GM12873 (cell line): ENCODE measurements around the gene LRRC3C.

Experiments
- TF ChIP-seq, protein P1 (sequence below): IDR thresholded peaks from 2 replicates; pipeline ENCODE4 v1.5.1; 2012; ENCODE audit warnings: low read depth, mild to moderate bottlenecking, moderate library complexity, low read length, control low read depth; ENCODE audit not compliant: insufficient read depth; ENCODE audit errors: missing control alignments

The LRRC3C gene, protein sequence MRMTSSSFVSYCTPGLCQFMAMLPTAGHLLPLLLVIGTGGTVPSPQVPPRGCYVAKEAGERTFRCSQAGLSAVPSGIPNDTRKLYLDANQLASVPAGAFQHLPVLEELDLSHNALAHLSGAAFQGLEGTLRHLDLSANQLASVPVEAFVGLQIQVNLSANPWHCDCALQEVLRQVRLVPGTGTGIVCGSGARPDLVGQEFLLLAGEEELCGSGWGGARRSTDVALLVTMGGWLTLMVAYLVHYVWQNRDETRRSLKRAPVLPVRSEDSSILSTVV

DNA sequence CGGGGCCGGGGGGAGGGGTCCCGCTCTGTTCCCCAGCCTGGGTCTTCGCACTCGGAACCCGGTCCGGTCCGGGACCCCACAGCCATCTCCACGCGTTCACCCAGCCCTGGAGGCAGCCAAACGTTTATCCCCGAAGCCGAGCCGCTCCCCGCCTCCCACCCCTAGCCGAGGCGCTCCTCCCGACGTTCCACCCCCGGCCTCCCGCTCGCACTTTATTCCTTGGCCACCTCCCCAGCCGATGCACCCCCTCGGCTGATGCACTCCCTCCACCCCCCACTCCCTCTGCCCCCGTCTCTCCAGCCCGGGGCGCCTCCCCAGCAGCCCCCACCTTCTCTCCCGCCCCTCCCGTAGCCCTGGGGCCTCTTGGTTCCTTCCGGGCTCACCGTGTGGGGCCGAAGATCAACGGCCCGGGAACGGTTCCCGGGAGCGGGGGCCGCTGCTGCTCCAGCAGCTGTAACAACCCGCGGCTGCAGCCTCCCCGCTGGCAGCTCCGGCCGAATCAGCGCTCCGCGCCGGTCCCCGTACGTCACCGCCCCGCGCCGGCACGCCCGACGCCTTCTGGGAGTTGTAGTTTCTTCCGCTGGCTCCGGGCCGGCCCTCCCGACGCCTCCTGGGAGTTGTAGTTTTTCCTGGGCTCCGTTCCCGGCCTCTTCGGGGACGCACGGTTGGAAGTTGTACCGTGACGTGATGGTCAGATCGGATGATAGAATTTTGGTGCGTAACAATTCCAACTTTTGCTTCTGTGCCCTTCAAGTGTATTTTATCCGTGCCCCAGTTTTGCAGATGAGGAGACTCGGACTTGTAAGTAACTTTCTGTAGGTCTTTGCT is at the start of gene LRRC3C, which contains the start of gene ORMDL3:
Gene LRRC3C (plus strand): TSS at position 632 of the 828 bp plus-strand sequence. CDS start 13,792 bp downstream, outside the sequence.
Gene ORMDL3 (minus strand): TSS at position 501 of the 828 bp plus-strand sequence. CDS start 3,398 bp downstream, outside the sequence.
- TF ChIP-seq, protein P1, sequence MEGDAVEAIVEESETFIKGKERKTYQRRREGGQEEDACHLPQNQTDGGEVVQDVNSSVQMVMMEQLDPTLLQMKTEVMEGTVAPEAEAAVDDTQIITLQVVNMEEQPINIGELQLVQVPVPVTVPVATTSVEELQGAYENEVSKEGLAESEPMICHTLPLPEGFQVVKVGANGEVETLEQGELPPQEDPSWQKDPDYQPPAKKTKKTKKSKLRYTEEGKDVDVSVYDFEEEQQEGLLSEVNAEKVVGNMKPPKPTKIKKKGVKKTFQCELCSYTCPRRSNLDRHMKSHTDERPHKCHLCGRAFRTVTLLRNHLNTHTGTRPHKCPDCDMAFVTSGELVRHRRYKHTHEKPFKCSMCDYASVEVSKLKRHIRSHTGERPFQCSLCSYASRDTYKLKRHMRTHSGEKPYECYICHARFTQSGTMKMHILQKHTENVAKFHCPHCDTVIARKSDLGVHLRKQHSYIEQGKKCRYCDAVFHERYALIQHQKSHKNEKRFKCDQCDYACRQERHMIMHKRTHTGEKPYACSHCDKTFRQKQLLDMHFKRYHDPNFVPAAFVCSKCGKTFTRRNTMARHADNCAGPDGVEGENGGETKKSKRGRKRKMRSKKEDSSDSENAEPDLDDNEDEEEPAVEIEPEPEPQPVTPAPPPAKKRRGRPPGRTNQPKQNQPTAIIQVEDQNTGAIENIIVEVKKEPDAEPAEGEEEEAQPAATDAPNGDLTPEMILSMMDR = no peak

DNA sequence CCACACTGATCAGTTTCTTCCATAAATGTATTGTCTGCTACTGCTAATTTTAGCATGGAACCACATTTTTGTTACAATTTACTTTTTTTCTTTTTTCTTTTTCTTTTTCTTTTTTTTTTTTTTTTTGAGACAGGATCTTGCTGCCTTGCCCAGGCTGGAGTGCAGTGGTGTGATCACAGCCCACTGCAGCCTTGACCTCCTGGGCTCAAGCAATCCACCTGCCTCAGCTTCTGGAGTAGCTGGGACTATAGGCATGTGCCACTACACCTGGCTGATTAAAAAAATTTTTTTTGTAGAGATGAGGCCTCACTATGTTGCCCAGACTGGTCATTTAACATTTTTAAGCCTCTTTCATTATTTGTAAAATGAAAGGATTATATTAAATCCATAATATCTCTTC is 40.5 kb upstream of the LRRC3C start:
- TF ChIP-seq, protein P1 = no peak

DNA sequence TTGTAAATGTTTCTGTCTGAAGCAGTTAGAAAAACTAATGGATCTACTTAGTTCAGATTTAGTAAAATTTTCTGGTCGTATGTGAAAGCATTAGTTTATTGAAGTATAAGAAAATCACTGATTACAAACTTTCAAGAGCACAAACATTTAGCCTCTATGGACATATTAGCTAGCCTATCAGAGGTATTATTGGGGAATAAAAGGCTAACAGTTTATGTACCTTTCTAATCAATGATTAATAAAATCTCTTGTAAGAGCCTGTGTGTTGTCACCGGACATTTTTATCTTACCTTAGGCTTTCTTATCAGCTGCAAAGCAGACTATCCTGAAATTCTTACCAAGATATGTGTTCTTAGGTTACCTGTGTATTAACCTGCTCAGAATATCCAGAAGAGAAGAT is 38.3 kb upstream of the LRRC3C start:
- TF ChIP-seq, protein P1 = no peak

DNA sequence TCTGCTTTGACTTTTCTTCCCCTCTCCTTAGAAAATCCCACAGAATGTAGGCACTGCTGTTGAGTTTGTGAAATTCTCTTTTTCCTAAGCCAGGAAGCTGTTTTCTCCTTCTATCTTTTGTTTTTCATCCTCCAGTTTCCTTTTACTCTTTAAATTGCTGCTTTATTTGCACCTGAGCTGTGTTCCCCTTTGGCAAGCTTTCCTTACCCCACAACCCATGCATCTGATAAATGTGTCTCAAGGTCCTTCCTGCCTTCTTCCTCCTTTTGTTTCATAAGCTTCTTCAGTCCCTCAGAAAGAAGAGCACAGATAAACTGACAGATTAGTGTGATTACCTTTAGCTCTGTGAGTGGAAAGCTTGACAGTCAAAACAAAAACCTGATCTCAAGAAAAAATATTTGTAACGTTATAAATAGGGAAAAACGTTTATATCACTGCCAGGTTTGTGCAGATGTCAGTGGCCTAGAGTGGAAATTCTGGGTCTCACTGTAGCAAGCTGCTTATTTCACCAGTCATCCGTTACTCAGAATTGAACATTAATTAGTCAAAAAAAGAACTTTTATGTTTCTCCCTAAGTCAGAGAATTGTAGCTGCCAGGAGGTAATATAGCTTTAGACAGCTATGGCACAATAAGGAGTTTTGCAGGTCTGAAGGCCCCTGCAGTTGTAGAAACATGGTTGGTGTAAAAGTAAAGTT is 32.7 kb upstream of the LRRC3C start:
- TF ChIP-seq, protein P1 = no peak

DNA sequence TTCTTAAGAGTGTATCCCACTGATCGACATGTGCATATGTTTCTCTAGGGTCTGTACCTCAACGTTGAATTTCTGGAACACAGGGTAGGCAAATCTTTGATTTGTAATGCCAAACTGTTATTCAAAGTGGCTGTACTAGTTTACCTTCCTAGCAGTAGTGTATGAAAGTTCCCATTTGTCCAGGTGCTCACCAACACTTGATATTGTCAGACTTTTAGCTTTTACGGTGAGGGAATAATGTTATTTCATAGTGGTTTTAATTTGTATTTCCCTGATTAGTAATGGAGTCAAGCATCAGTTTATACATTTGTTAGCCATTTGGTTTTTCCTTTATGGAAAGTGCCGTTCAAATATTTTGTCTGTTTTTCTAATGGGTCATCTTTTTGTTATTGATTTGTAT is 29.4 kb upstream of the LRRC3C start:
- TF ChIP-seq, protein P1 = no peak

DNA sequence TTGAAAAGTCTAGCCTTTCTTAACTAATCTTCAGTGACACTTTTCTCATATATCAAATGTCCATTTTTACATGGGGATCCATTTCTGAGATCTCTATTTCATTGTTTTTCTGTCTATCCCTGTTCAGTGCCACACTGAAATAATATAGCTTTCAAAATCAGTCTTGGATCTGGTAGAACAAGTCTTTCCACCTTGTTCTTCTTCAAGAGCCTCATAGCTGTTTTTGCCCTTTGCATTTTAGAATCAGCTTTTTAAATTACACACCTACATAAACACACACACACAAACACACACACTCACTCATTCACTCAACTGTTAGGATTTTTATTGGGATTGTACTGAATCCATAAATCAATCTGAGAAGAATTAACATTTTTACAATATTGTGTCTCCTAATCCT is 28.3 kb upstream of the LRRC3C start:
- TF ChIP-seq, protein P1 = no peak
